Liver (tissue), 9 donors: ENCODE results near the gene PUS10. TPM values are rescaled to one million over a fixed set of nuclear protein-coding genes. Genes with fewer than 3 reads are reported as not detected.

Experiments used
- DNase-seq: peaks from one replicate; pipeline ENCODE4 v3.0.0-alpha.2; 2017; ENCODE audit warnings: low spot score
- H3K27ac ChIP-seq, 2 donors: one replicate each; pipeline ENCODE4 v1.7.0; 2013; ENCODE audit warnings: inconsistent platforms in 2 of 2, low read length in 2 of 2, control low read depth in 1 of 2, low read depth in 1 of 2, mild to moderate bottlenecking in 1 of 2
- H3K27me3 ChIP-seq, 4 donors: one replicate each; pipeline versions ENCODE4 v1.6.1 to v1.7.0; 2013; ENCODE audit warnings: low read length in 3 of 4, inconsistent platforms in 1 of 4, mild to moderate bottlenecking in 1 of 4, moderate library complexity in 1 of 4; ENCODE audit not compliant: control insufficient read depth in 4 of 4, insufficient read depth in 4 of 4
- H3K36me3 ChIP-seq, 4 donors: one replicate each; pipeline versions ENCODE4 v1.6.1 to v1.7.0; 2013; ENCODE audit warnings: low read length in 3 of 4, mild to moderate bottlenecking in 3 of 4, low read depth in 1 of 4, moderate library complexity in 1 of 4; ENCODE audit not compliant: control insufficient read depth in 4 of 4, insufficient read depth in 3 of 4
- H3K4me1 ChIP-seq, 4 donors: one replicate each; pipeline versions ENCODE4 v1.6.1 to v1.7.0; 2013; ENCODE audit warnings: low read length in 3 of 4, mild to moderate bottlenecking in 3 of 4, moderate library complexity in 1 of 4; ENCODE audit not compliant: control insufficient read depth in 4 of 4, insufficient read depth in 4 of 4
- H3K4me3 ChIP-seq, 3 donors: one replicate each; pipeline versions ENCODE4 v1.6.1 to v1.7.0; 2013; ENCODE audit warnings: low read length in 3 of 3, control low read depth in 1 of 3, low read depth in 1 of 3, mild to moderate bottlenecking in 1 of 3
- H3K9ac ChIP-seq, 2 donors: one replicate each; pipeline ENCODE4 v1.7.0; 2013; ENCODE audit warnings: low read length in 2 of 2, mild to moderate bottlenecking in 2 of 2, moderate library complexity in 2 of 2, control low read depth in 1 of 2, low read depth in 1 of 2
- H3K9me3 ChIP-seq, 4 donors: one replicate each; pipeline versions ENCODE4 v1.6.1 to v1.7.0; 2013; ENCODE audit warnings: low read length in 3 of 4; ENCODE audit not compliant: control insufficient read depth in 4 of 4
- CTCF ChIP-seq: fragments of 150-350 bp; IDR thresholded peaks from 2 replicates; pipeline ENCODE4 v1.5.1; 2017; ENCODE audit warnings: improper control_type of control experiment, low read depth, low read length; ENCODE audit not compliant: missing input control
- EGR1 ChIP-seq, 2 donors: IDR thresholded peaks; 2 replicates each; pipeline ENCODE4 v1.6.1; 2016 to 2018; ENCODE audit warnings: antibody characterized with exemption in 2 of 2, low read depth in 2 of 2
- FOXA1 ChIP-seq: IDR thresholded peaks from 2 replicates; pipeline ENCODE4 v1.6.1; 2016; ENCODE audit warnings: antibody characterized with exemption
- FOXA2 ChIP-seq: IDR thresholded peaks from 2 replicates; pipeline ENCODE4 v1.6.1; 2016; ENCODE audit warnings: antibody characterized with exemption
- GABPA ChIP-seq, 2 donors: IDR thresholded peaks in 1 of 2; conservative IDR thresholded peaks in 1 of 2; 2 replicates each; pipeline ENCODE4 v1.6.1; 2016; ENCODE audit warnings: antibody characterized with exemption in 2 of 2, mild to moderate bottlenecking in 1 of 2, moderate library complexity in 1 of 2
- HNF4A ChIP-seq, 2 donors: conservative IDR thresholded peaks; 2 replicates each; pipeline ENCODE4 v1.6.1; 2016; ENCODE audit warnings: antibody characterized with exemption in 2 of 2, mild to moderate bottlenecking in 2 of 2
- HNF4G ChIP-seq: IDR thresholded peaks from 2 replicates; pipeline ENCODE4 v1.6.1; 2016; ENCODE audit warnings: antibody characterized with exemption
- JUND ChIP-seq, 2 donors: IDR thresholded peaks; 2 replicates each; pipeline ENCODE4 v1.6.1; 2016; ENCODE audit warnings: antibody characterized with exemption in 2 of 2
- NR2F2 ChIP-seq: IDR thresholded peaks from 2 replicates; pipeline ENCODE4 v1.6.1; 2016; ENCODE audit warnings: antibody characterized with exemption
- RAD21 ChIP-seq, 2 donors: IDR thresholded peaks; 2 replicates each; pipeline ENCODE4 v1.6.1; 2016; ENCODE audit warnings: antibody characterized with exemption in 2 of 2, mild to moderate bottlenecking in 2 of 2
- REST ChIP-seq: IDR thresholded peaks from 2 replicates; pipeline ENCODE4 v1.6.1; 2016; ENCODE audit warnings: antibody characterized with exemption, mild to moderate bottlenecking
- RXRA ChIP-seq, 2 donors: IDR thresholded peaks; 2 replicates each; pipeline ENCODE4 v1.6.1; 2017 to 2018; ENCODE audit warnings: antibody characterized with exemption in 2 of 2, mild to moderate bottlenecking in 1 of 2
- SP1 ChIP-seq: IDR thresholded peaks from 2 replicates; pipeline ENCODE4 v1.6.1; 2018; ENCODE audit warnings: antibody characterized with exemption, mild to moderate bottlenecking
- TAF1 ChIP-seq: conservative IDR thresholded peaks from 2 replicates; pipeline ENCODE4 v1.6.1; 2016; ENCODE audit warnings: antibody characterized with exemption, mild to moderate bottlenecking
- YY1 ChIP-seq: IDR thresholded peaks from 2 replicates; pipeline ENCODE4 v1.6.1; 2016; ENCODE audit warnings: antibody characterized with exemption, mild to moderate bottlenecking
- WGBS: extraction: QIAGEN DNeasy Blood & Tissue Kit; methylation state at CpG from one replicate; pipeline ENCODE4 v1.1.7; 2013; 5-methylcytosine and 5-hydroxymethylcytosine counted together
- polyA plus RNA-seq, 2 donors: library from polyadenylated mRNA; stranded (reverse) in 1 of 2; unstranded in 1 of 2; fragments of 200-250 nt in 1 of 2; fragments of >200 nt in 1 of 2; fragmentation: Nextera tagmentation in 1 of 2; extraction: Ambion mirVana in 1 of 2; gene quantifications; one replicate each; pipeline versions ENCODE4 v1.2.1 to v1.2.3, GENCODE V29; 2013 to 2015
- total RNA-seq, 2 donors: library from RNA; depleted of rRNA; stranded (reverse); fragments of >200 nt; gene quantifications; one replicate each; pipeline ENCODE4 v1.2.3, GENCODE V29; 2014
- TF ChIP-seq, protein P1 (sequence below): IDR thresholded peaks from 2 replicates; pipeline ENCODE4 v1.6.1; 2016; ENCODE audit warnings: antibody characterized with exemption
- TF ChIP-seq, protein P2 (sequence below): IDR thresholded peaks from 2 replicates; pipeline ENCODE4 v1.6.1; 2016; ENCODE audit warnings: antibody characterized with exemption
- TF ChIP-seq, protein P3 (sequence below): IDR thresholded peaks from 2 replicates; pipeline ENCODE4 v1.6.1; 2016; ENCODE audit warnings: antibody characterized with exemption
- donor health status: healthy.
- donor health status: healthy.
- donor health status: healthy.
- donor health status: healthy.
- donor health status: healthy.

The PUS10 gene
- total and polyA plus RNA-seq, 4 donors, result 4.3 to 19.6 (median 6.4) TPM

GRCh38 chr2:61057562-61057961 lies 39.5 kb upstream of the PUS10 start (continued):
- TF ChIP-seq REST (no peak), HNF4A (conservative IDR thresholded peaks at IDR 0.05) (no peak), YY1 (no peak)

DNA sequence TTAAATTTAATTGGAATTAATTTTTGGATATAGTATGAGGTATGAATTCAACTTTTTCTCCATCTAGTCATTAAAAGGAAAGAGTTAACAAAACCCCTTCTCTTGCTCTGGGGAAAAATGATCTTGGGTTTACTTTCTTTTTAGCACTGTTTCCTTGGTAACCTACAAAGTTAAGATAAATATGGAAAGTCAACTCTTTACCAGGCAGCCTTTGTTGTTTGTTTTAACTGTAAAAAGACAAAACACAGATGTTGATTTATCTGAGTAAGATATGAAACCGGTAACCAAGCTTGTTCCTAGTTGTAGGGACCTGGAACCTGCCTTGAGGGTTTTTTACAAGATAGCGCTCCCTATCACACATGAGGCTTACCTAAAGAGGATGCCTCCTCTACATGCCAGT lies 37.5 kb upstream of the PUS10 start:
- Histone ChIP-seq H3K27ac (no peak overlapping the region), H3K9ac (no peak overlapping the region), H3K9me3 (no peaks in the 10 kb centered on the region), H3K4me3 (no peak overlapping the region), H3K4me1 (no peaks in the 10 kb centered on the region), H3K36me3 (peaks cover 3 to 18% (median 10%) of the 10 kb centered on the region in 4 donors), H3K27me3 (no peaks in the 10 kb centered on the region)
- 68% methylated on average over 2 of the region's 2 CpGs for WGBS
- no peak for TF ChIP-seq JUND (IDR thresholded peaks at IDR 0.05)
- no peak for TF ChIP-seq NR2F2
- TF ChIP-seq, protein P1, sequence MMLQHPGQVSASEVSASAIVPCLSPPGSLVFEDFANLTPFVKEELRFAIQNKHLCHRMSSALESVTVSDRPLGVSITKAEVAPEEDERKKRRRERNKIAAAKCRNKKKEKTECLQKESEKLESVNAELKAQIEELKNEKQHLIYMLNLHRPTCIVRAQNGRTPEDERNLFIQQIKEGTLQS, result no peak
- no peak for TF ChIP-seq FOXA1
- no peak for TF ChIP-seq TAF1
- no peak for TF ChIP-seq CTCF
- TF ChIP-seq HNF4G, result no peak
- TF ChIP-seq YY1, result no peak
- no peak for TF ChIP-seq RAD21 (IDR thresholded peaks at IDR 0.05)
- TF ChIP-seq, protein P2, sequence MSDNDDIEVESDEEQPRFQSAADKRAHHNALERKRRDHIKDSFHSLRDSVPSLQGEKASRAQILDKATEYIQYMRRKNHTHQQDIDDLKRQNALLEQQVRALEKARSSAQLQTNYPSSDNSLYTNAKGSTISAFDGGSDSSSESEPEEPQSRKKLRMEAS, result no peak
- TF ChIP-seq HNF4A (conservative IDR thresholded peaks at IDR 0.05), result no peak
- TF ChIP-seq, protein P3, sequence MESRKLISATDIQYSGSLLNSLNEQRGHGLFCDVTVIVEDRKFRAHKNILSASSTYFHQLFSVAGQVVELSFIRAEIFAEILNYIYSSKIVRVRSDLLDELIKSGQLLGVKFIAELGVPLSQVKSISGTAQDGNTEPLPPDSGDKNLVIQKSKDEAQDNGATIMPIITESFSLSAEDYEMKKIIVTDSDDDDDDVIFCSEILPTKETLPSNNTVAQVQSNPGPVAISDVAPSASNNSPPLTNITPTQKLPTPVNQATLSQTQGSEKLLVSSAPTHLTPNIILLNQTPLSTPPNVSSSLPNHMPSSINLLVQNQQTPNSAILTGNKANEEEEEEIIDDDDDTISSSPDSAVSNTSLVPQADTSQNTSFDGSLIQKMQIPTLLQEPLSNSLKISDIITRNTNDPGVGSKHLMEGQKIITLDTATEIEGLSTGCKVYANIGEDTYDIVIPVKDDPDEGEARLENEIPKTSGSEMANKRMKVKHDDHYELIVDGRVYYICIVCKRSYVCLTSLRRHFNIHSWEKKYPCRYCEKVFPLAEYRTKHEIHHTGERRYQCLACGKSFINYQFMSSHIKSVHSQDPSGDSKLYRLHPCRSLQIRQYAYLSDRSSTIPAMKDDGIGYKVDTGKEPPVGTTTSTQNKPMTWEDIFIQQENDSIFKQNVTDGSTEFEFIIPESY, result no peak
- no peak for TF ChIP-seq SP1
- no peak for TF ChIP-seq FOXA2
- no peak for TF ChIP-seq RXRA (IDR thresholded peaks at IDR 0.05)
- no peak for TF ChIP-seq GABPA (IDR thresholded peaks at IDR 0.05 in 1 of 2, conservative IDR thresholded peaks at IDR 0.05 in 1 of 2)
- TF ChIP-seq EGR1 (IDR thresholded peaks at IDR 0.05; ENCODE audit: low read depth in 2 of 2), result no peak
- DNase-seq, result no peak
